ENCODE measurements around the gene RNU1-3. TPM values are rescaled to one million over a fixed set of nuclear protein-coding genes. Genes with fewer than 3 reads are reported as not detected.
"Not testable (repeated sequence)": the region's sequence is repeated elsewhere in the genome, so short reads cannot be mapped to it uniquely, and the experiment has no call there.

The RNU1-3 gene
- total RNA-seq, 1 experiment from 2014 or later: 1,333 TPM

- CTCF ChIA-PET; H2AFZ ChIP-seq; BruUV-seq (replicated peaks): not testable (repeated sequence)
These were observed 34.5 kb downstream of the RNU1-3 start for GRCh38 chr1:16632044-16632850.

GRCh38 chr1:16631248-16632043, 35.3 kb downstream of the RNU1-3 start:
- Histone ChIP-seq H3K4me3 (no peak overlapping the region), H3K27me3 (ENCODE audit: insufficient read depth, low read depth) (no peaks in the 10 kb centered on the region), H3K79me2 (ENCODE audit: low read depth) (no peaks in the 10 kb centered on the region), H3F3A (ENCODE audit: insufficient read depth, low read depth) (no peaks in the 10 kb centered on the region), H3K4me2 (no peak overlapping the region), H3K9me3 (ENCODE audit: insufficient read depth, low read depth) (no peaks in the 10 kb centered on the region), H3K27ac (no peak overlapping the region), H3K36me3 (ENCODE audit: low read depth) (peaks cover 10% of the 10 kb centered on the region; the same call in 1 of the 2 replicates), H4K20me1 (ENCODE audit: insufficient read depth) (0 out of 2 replicates have a peak, but pooled peaks cover 2% of the 10 kb centered on the region), H3K4me1 (replicated peaks; ENCODE audit: insufficient read depth) (no peaks in the 10 kb centered on the region), H3K9me2 (ENCODE audit: insufficient read depth) (no peaks in the 10 kb centered on the region), H2AFZ (no peak overlapping the region)
- CTCF ChIA-PET: no interaction called here
- POLR2A ChIA-PET (ENCODE audit: unreplicated experiment): interaction anchor here (0.7 kb wide), 1 partner anchor 968 kb away, joined by 3 read pairs; no protein-coding TSS in a partner anchor
- DNase-seq: no peak
- no TSS peak for BruUV-seq (replicated peaks)
- TF ChIP-seq EZH2 (IDR thresholded peaks at IDR 0.05; ENCODE audit: low read depth): no peak
- TF ChIP-seq CTCF (conservative IDR thresholded peaks at IDR 0.05): no peak
- intact Hi-C loops (cut with micrococcal nuclease; ENCODE audit: unreplicated experiment): no loop called here

More at GRCh38 chr1:16632044-16632850, 34.5 kb downstream of the RNU1-3 start:
- H3F3A ChIP-seq (ENCODE audit: insufficient read depth, low read depth); H3K36me3 ChIP-seq (ENCODE audit: low read depth); H3K27me3 ChIP-seq (ENCODE audit: insufficient read depth, low read depth); H3K4me2 ChIP-seq; H3K9me3 ChIP-seq (ENCODE audit: insufficient read depth, low read depth); H3K4me1 ChIP-seq (replicated peaks; ENCODE audit: insufficient read depth); H3K4me3 ChIP-seq; H4K20me1 ChIP-seq (ENCODE audit: insufficient read depth); POLR2A ChIA-PET (ENCODE audit: unreplicated experiment); H3K79me2 ChIP-seq (ENCODE audit: low read depth); H3K27ac ChIP-seq; H3K9me2 ChIP-seq (ENCODE audit: insufficient read depth); intact Hi-C loops (cut with micrococcal nuclease; ENCODE audit: unreplicated experiment): not testable (repeated sequence)
- DNase-seq: peak in 1 of 2 experiments; percentile 31

GRCh38 chr1:16630661-16631247, 36.0 kb downstream of the RNU1-3 start:
- no TSS peak for BruUV-seq (replicated peaks)
- H3K4me1 ChIP-seq (replicated peaks; ENCODE audit: insufficient read depth): no peaks in the 10 kb centered on the region
- H3K9me2 ChIP-seq (ENCODE audit: insufficient read depth): no peaks in the 10 kb centered on the region
- DNase-seq: peak in 1 of 2 experiments; percentile 23
- peaks cover 10% of the 10 kb centered on the region; the same call in 1 of the 2 replicates for H3K36me3 ChIP-seq (ENCODE audit: low read depth)
- no peaks in the 10 kb centered on the region for H3K79me2 ChIP-seq (ENCODE audit: low read depth)
- no peak overlapping the region for H3K4me3 ChIP-seq
- POLR2A ChIA-PET (ENCODE audit: unreplicated experiment): interaction anchor here (0.7 kb wide), 1 partner anchor 969 kb away, joined by 3 read pairs; no protein-coding TSS in a partner anchor
- no peaks in the 10 kb centered on the region for H3K9me3 ChIP-seq (ENCODE audit: insufficient read depth, low read depth)
- intact Hi-C loops (cut with micrococcal nuclease; ENCODE audit: unreplicated experiment): no loop called here
- TF ChIP-seq CTCF (conservative IDR thresholded peaks at IDR 0.05): no peak
- TF ChIP-seq EZH2 (IDR thresholded peaks at IDR 0.05; ENCODE audit: low read depth): no peak
- no peak overlapping the region for H3K4me2 ChIP-seq
- no peak overlapping the region for H2AFZ ChIP-seq
- no peaks in the 10 kb centered on the region for H3K27me3 ChIP-seq (ENCODE audit: insufficient read depth, low read depth)
- H4K20me1 ChIP-seq (ENCODE audit: insufficient read depth): 0 out of 2 replicates have a peak, but pooled peaks cover 2% of the 10 kb centered on the region
- H3K27ac ChIP-seq: no peak overlapping the region
- CTCF ChIA-PET: no interaction called here
- H3F3A ChIP-seq (ENCODE audit: insufficient read depth, low read depth): no peaks in the 10 kb centered on the region

GRCh38 chr1:16629916-16630530, 36.7 kb downstream of the RNU1-3 start:
- peak in 1 of 2 experiments; percentile 18 for DNase-seq
- H3K9me3 ChIP-seq (ENCODE audit: insufficient read depth, low read depth); H3K4me3 ChIP-seq; H3K36me3 ChIP-seq (ENCODE audit: low read depth); H3K9me2 ChIP-seq (ENCODE audit: insufficient read depth); H3K79me2 ChIP-seq (ENCODE audit: low read depth); H4K20me1 ChIP-seq (ENCODE audit: insufficient read depth); intact Hi-C loops (cut with micrococcal nuclease; ENCODE audit: unreplicated experiment); H2AFZ ChIP-seq; CTCF ChIA-PET; H3K4me2 ChIP-seq; H3K4me1 ChIP-seq (replicated peaks; ENCODE audit: insufficient read depth); H3F3A ChIP-seq (ENCODE audit: insufficient read depth, low read depth); H3K27me3 ChIP-seq (ENCODE audit: insufficient read depth, low read depth); H3K27ac ChIP-seq; BruUV-seq (replicated peaks): not testable (repeated sequence)
- POLR2A ChIA-PET (ENCODE audit: unreplicated experiment): interaction anchor here (0.7 kb wide), 1 partner anchor 76 kb away, joined by 5 read pairs; no protein-coding TSS in a partner anchor
